Body of pancreas (tissue), 4 donors: ENCODE results near the gene NCS1.

Source experiments
- CTCF ChIP-seq, 7 experiments: fragments of 450-650 bp in 4 of 7; fragments of 200-600 bp in 3 of 7; sonication (generic) in 3 of 7; IDR thresholded peaks; one replicate each; pipeline ENCODE4 v1.5.1; 2016 to 2019; ENCODE audit warnings: antibody characterized with exemption in 7 of 7
- POLR2A ChIP-seq, 3 donors: fragments of 450-650 bp; IDR thresholded peaks; one replicate each; pipeline ENCODE4 v1.6.1; 2016; ENCODE audit warnings: antibody characterized with exemption in 3 of 3, mild to moderate bottlenecking in 2 of 3

GRCh38 chr9:130182381-130182909 is 10.2 kb downstream of the NCS1 start:
- no peak for TF ChIP-seq CTCF (IDR thresholded peaks at IDR 0.05)
- TF ChIP-seq POLR2A (IDR thresholded peaks at IDR 0.05), result no peak
